NCI-H510A (cell line): Measurements from ENCODE around the gene STMN3.
"Not testable (repeated sequence)": the region's sequence is repeated elsewhere in the genome, so short reads cannot be mapped to it uniquely, and the experiment has no call there.

Experiments
- DNase-seq: peaks from one replicate; lab custom pipeline; 2025; lab: John Stamatoyannopoulos, UW

The STMN3 gene

DNA sequence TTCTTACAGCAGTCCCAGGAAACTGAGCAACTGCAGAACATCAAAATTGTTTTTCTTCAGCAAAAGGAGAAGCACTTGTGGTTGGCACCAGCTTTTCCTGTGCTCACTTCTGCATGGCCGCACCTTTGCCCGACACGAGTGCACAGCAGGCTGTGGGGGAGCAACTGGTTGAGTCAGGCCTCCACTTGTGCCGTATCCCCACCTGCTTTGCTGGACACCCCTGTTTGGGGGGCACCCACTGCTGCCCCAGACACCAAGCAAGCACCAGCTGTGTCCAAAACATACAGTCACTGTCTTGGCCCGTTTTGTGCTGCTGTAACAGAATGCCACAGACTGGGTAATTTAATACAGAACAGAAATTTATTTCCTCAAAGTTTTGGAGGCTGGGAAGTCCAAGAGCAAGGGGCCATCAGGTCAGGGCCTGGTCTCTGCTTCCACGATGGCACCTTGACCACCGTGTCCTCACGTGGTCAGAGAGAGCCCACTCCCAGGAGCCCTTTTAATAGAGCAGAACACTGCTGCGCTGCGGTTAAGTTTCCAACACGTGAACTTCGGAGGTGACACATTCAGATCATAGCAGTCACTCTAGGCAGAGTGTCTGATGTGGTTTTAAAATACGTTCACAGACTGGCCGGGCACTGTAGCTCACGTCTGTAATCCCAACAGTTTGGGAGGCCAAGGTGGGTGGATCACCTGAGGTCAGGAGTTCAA lies 17.6 kb downstream of the STMN3 start:
- no peak for DNase-seq

DNA sequence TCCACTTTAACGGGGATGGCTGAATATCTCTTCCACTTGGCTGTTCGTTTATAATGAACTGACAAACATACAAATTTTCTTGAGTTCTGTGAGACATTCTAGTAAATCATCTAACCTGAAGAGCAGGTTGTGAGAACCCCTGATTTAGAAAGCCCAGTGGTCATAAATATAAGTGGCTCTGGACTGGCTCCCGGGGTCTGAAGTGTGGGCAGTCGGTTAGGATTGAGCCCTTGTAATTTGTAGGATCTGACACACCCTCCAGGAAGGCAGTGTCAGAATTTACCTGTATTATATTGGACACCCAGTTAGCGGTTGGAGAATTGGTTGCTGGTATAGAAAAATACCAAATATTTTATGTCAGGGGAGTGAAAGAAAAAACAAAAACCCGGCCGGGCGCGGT lies 19.5 kb downstream of the STMN3 start:
- no peak for DNase-seq

DNA sequence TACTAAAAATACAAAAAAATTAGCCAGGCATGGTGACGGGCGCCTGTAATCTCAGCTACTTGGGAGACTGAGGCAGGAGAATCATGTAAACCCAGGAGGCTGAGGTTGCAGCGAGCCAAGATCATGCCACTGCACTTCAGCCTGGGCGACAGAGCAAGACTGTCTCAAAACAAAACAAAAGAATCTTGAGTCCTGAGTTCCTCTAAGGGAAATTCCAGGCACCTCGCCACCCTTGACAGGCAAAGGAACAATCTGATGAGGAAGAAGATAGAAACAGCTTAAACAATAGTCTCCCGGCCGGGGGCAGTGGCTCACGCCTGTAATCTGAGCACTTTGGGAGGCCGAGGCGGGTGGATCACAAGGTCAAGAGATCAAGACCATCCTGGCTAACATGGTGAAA lies 21.8 kb downstream of the STMN3 start:
- DNase-seq: not testable (repeated sequence)

DNA sequence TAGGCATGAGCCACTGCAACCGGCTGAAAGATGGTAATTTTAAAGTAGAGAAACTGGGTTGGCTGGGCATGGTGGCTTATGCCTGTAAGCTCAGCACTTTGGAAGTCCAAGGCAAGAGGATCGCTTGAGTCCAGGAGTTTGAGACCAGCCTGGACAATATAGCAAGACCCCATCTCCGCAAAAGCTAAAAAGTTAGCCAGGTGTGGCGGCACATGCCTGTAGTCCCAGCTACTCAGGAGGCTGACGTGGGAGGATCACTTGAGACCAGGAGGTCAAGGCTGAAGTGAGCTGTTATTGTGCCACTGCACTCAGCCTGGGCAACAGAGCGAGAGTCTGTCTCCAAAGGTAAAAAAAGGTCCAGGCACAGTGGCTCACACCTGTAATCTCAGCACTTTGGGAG lies 22.3 kb downstream of the STMN3 start:
- DNase-seq: not testable (repeated sequence)

DNA sequence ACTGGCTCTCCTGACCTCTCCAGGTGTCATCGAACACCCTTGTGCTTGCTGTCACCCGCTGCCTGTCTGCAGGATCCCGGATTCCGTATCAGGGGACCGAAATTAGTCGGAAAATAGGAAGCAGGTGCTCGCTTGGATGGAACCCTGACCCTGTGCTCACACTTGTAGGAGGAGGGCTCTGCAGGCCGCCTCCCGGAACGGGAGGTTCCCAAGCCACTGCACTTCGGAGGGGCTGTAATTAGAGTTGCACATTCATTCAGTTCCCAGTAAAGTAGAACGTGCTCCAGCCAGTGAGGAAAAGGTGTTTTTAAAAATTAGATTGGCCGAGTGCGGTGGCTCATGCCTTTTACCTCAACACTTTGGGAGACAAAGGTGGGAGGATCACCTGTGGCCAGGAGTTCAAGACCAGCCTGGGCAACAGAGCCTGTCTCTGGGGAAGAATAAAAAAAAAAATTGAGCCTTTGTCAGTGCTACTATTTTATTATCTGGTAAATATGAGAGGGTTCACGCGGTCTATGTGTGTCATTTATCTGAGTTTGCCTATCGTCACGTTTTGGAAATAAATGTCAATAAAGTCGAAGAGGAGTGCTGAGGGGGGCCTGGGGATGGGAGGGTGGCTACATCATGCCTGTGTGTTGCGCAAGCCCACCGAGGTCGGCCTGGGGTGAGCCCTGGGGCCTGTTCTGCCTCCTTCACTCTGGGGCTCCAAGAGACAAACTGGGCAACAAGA lies 24.8 kb downstream of the STMN3 start:
- peak; percentile 68 for DNase-seq

DNA sequence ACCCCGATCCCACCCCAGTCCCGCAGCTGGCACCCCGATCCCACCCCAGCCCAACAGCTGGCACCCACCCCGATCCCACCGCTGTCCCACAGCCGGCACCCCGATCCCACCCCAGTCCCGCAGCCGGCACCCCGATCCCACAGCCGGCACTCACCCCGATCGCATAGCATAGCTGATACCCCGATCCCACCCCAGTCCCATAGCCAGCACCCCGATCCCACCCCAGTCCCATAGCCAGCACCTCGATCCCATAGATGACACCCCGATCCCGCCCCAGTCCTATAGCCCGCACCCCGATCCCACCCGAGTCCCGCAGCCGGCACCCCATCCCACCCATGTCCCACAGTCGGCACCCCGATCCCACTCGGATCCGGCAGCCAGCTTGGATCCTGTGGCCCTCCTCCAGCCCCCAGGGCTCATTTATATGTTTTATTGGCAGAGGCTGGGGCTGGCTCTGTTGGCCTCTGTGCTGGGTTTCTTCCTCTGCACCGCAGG lies 25.4 kb downstream of the STMN3 start:
- no peak for DNase-seq

DNA sequence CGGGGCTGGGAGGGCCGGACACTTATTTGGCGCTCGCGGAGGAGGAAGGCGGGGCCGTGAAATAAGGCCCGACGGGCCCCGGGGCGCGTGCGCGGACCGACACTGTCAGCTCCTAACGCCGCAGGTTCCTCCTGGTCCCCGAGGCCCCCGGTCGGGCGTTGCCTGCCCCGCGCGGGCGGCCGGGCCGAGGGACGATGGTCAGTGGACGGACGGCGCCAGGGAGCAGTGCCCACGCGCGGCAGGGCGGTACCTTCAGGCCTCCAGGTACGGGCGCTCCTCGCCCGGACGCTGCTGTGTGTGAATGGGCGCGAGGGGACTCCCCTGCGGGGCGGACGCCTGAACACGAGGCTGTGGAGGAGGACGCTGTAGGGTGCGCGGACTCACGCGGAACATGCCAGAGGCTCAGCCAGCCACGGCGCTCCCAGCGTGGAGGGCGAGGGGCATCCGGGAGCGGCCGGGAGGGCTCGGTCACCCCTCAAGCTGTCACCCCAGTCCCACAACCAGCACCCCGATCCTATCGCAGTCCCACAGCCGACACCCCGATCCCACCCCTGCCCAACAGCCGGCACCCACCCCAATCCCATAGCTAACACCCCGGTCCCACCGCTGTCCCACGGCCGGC lies 26.0 kb downstream of the STMN3 start:
- peak; percentile 84 for DNase-seq

DNA sequence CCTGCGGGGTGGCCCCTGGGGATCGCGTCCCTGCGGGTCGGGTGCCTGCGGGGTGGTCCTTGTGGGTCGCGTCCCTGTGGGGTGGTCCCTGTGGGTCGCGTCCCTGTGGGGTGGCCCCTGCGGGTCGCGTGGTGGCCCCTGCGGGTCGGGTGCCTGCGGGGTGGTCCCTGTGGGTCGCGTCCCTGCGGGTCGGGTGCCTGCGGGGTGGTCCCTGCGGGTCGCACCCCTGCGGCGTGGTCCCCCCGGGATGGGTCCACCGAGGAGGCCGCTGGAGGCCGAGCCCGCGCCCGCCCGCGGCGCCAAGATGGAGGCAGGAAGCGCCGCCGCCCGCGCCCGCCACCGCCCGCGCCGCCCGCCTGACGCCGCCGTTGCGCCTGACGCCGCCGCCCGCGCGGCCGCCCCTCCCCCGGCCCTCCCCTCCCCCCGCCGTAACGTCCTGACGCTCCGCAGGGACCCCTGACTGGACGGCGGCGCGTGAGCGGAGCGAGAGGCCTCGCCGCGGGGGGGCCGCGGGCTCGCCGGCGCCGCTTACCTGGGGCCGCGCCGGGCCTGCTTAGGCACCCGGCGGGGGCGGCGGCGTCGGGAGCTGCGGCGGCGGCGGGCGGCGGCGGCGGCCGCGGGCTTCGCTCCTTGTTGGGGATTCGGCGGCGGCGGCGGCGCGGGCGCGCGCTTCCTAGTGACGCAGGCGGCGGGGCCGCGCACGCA lies 26.6 kb downstream of the STMN3 start, which contains the start of gene GMEB2:
Gene GMEB2 (minus strand): TSS at position 678 of the 705 bp plus-strand sequence. CDS start 7,704 bp downstream, outside the sequence.
- peak; percentile 72 for DNase-seq

DNA sequence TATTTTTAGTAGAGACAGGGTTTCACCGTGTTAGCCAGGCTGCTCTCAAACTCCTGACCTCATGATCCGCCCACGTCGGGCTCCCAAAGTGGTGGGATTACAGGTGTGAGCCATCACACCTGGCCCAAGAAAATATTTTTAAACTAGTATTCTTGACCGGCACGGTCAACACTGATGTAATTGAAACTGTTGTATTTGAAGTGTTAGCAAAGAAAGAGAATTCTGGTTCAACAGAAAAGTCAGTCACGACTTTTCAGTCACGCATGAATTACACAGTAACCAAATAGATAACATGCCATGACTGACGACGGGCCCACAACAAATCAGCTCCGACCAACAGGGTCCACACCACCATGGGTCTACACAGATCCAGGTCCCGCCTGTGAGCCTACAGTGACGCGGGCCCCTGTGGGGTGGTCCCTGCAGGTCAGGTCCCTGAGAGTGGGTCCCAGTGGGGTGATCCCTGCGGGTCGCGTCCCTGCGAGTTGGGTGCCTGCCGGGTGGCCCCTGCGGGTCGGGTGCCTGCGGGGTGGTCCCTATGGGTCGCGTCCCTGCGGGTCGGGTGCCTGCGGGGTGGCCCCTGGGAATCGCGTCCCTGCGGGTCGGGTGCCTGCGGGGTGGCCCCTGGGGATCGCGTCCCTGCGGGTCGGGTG lies 27.3 kb downstream of the STMN3 start:
- no peak for DNase-seq

DNA sequence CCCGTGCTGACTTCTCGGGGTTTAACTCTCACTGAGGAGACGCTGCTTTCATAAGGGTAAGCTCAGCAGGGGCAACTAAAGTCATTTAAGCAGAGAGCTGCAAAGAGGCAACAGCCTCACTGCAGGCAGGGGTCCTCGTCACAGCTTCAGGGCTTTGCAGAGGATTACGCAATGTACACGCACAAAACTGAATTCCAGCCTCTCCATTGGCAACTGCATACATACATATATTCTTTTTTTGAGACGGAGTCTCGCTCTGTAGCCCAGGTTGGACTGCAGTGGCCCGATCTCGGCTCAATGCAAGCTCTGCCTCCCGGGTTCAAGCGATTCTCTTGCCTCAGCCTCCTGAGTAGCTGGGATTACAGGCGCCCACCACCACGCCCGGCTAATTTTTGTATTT lies 28.7 kb downstream of the STMN3 start:
- DNase-seq: no peak

DNA sequence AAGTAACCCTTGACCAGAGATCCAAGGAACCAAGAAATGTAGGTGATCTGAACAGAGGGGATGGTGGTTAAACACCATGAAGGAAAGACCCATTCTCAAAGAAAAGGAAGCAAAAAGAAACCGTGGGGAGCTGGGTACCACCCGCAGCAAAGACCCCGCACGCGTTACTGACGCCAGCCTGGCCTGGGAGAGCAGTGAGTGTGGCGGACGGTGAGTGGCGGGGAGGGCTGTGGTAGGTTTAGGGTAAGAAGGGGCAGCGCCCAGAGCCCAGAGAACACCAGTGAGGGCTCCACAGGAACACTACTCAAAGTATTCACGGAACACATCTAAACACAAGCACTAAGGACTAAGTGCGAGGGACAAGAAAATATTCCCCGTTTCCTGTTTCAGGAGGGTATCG lies 30.5 kb downstream of the STMN3 start:
- DNase-seq: no peak

DNA sequence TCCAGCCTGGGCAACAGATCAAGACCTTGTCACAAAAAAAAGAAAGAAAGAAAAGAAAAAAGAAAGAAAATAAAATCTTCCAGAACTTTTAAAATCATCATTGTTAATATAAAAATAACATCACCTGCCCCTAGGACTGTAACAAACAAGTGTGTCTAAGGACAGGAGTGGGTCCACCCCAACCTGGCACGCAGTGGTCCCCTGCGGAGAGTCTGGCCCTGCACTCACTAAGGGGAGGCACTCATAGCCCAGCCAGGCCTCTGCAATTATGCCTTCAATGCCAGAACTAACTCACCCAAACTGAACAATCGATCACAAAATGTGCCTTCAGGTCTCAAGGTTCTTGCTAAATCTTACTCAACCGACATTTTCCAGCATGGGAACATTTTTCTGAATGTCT lies 31.1 kb downstream of the STMN3 start:
- no peak for DNase-seq

DNA sequence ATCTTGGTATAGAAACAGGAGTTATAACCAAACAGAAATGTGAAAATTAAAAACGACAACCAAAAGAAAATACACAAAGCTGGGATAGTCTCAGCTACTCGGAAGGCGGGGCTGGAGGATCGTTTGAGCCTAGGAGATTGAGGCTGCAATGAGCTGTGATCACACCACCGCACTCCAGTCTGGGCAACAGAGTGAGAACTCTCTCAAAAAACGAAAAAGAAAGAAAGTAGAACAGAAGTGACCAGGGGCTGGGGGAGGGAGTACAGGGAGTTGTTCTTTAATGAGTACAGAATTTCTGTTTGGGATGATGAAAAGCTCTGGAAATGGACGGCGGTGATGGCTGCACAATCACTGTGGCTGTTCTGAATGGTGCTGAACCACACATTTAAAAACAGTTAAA lies 32.2 kb downstream of the STMN3 start:
- no peak for DNase-seq

DNA sequence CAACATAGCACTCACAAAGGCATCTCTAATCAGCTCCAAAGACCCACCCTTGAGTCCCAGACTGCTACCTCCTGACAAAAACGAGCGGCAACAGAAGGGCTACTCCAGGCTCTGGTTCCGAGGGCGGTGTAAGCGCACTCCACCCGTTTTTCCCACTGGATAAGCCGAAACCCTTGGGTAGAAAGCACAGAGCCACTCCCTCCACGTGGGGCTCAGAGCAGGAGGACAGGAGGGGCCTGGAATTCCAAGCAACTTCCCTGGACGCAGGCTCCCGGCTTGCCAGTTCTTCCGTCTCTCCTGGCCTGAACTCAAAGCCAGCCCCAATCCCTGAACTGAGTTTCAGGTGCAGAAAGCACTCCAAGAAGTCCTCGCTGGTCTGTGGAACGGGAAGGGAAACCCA lies 33.7 kb downstream of the STMN3 start:
- no peak for DNase-seq

DNA sequence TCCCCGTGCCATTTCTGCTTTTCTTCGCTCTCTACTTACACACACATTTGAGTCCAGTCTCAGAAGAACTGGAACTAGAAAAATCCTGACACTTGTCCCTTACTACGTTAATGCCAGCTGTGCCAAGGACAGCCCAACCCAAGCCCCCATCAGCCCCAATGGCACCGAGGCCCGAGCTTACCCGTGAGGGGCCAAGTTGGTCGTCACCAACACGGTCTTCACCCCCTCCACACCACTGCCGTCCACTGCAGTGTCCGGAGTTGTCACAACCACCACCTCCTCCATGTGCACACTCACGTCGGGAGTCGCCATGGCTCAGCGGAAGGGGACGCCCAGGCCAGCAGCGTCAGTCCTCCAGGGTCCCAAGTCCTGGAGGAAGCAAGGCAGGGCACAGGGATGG lies 34.1 kb downstream of the STMN3 start:
- no peak for DNase-seq

DNA sequence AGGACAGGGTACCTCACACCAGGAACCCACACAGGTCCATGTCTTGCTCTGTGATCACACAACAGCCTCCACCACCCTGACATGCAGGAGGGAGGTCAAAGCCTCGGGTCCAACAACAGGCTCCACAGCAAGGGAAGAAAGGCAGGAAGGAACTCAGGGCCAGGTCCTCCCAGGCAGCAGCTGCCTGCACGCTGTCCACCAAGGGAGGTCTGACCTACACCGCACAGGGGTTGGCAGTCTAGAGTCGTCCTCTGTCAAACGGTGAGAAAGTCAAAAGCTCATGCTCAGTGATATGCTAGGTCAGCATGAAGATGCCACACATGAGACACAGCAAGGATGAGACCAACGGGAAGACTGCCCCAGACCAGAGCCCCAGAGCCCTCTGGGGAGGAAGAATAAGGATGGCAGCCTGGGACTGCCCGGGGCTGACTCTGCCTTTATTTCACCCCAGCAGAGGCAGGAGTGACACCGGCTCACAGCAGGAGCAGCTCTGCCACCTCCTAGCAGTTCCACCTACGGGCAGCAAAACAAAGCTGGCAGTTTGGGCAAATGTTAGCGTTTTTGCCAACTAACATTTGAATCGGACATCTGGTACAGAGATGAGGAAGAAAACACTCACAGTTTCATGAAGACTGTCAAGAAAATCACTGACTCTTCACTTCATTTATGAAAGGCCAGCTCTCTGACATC lies 34.8 kb downstream of the STMN3 start:
- DNase-seq: no peak

DNA sequence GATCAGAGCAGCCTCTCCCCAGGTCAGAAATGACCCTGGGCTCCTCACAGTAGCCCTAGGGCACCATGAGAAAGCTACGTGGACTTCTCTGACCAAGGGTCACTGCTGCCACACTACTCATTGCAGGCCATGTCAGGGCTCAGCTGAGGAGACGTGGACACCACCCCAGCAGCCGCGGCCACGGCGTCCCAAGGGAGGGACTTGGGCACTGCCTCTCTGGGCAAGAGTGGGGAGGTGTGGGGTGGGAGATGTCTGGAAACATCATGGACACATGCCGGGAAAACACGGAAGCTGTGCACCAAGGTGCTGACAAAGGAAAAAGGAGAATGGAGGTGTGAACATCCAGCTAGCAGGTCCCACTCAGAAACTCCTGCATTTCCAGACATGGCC lies 35.4 kb downstream of the STMN3 start:
- DNase-seq: no peak

DNA sequence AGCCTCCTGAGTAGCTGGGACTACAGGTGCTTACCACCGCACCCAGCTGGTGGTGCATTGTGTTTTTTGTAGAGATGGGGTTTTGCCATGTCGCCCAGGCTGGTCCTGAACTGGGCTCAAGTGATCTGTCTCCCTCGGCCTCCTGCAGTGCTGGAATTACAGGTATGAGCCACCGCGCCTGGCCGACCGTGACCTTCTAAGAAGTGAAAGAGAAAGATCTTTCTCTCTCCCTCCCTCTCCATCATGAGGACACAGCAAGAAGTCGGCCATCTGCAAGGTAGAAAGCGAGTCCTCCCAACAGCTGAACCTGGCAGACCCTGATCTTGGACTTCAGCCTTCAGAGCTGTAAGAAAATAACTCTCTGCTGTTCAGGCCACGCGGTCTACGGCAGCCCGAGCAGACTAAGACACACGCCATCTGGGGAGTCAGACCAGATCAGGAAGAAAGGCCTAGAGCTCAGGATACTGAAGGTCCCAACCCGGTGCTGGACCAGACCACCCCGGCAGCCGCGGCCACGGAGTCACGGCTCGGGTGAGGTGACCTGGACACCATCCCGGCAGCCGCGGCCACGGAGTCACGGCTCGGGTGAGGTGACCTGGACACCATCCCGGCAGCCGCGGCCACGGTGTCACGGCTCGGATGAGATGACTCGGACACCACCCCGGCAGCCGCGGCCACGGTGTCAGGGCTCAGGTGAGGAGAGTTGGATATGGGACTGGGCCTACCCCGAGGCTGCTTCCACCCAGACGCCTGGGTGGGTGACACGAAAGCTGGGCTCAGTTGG lies 35.9 kb downstream of the STMN3 start:
- DNase-seq: no peak

DNA sequence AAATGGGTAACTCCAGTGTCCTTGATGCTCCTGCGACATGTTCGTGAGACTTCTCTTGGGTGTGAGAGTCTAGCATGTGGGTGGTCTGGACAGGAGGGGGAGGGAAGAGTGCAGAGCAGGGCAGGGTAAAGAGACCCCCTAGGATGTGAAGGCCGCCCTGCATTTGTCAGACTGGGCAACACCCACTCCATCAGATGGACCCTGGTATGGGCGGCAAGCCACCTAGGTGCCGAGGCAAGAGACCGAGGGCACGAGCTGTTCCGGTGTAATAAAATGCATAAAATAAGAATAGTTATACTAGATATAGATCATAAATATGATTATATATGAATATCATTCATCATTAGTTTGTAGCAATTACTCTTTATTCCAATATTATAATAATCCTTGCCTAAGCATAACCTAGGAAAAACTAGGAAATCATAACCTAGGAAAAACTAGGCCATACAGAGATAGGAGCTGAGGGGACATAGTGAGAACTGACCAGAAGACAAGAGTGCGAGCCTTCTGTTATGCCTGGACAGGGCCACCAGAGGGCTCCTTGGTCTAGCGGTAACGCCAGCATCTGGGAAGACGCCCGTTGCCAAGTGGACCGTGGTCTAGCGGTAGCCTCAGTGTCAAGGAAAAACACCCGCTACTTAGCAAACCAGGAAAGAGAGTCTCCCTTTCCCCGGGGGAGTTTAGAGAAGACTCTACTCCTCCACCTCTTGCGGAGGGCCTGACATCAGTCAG lies 39.2 kb downstream of the STMN3 start:
- not testable (repeated sequence) for DNase-seq
